TTC549 (cell line): Measurements from ENCODE around the gene SLC49A3.

Source experiments
- FAIRE-seq: peaks from 2 replicates; lab custom pipeline; 2012; peaks lifted over from hg19 to GRCh38; lab: Jason Lieb, UNC

SLC49A3 gene

GRCh38 chr4:665381-665750, 23.6 kb downstream of the SLC49A3 start:
- FAIRE-seq, result no peak

- no peak for FAIRE-seq
These were observed 24.2 kb downstream of the SLC49A3 start for GRCh38 chr4:664713-665231.

GRCh38 chr4:663438-664428, 25.2 kb downstream of the SLC49A3 start:
- no peak for FAIRE-seq

- no peak for FAIRE-seq
These were observed 25.9 kb downstream of the SLC49A3 start for GRCh38 chr4:663046-663437.

DNA sequence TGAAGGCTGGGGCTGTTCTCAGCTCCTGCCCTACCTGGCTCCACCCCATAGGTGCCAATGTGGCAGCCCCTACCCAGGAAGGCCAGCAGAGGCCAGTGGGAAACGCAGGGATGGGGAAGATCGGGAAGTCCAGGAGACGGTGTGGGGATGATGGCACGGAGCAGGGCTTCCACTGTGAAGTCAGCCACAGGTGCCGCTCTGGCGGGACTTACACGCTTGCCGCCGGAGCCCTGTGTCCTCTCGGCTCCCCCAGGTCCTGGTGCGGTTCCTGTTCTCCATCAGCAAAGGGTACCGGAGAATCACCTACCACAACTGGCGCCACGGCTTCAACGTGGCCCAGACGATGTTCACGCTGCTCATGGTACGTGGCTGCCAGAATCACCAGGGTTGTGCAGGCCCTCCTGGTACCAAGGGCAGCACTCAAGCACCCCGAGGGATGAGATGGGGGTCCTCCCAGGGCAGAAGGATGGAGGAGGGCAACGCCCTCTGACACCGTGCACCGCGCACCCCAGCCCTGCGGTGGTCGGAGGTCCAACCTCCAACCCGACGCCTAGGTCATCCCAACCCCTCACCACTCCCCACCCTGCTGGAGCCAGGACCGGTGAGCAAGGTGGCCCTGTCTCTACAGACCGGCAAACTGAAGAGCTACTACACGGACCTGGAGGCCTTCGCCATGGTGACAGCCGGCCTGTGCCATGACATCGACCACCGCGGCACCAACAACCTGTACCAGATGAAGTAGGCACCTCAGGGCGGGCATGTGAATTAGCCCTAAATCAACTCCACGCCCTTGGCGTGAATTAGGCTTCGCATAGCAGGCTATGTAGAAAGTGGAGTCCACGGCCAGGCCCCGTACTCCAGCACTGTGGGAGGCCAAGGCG, 26.8 kb downstream of the SLC49A3 start:
- no peak for FAIRE-seq

DNA sequence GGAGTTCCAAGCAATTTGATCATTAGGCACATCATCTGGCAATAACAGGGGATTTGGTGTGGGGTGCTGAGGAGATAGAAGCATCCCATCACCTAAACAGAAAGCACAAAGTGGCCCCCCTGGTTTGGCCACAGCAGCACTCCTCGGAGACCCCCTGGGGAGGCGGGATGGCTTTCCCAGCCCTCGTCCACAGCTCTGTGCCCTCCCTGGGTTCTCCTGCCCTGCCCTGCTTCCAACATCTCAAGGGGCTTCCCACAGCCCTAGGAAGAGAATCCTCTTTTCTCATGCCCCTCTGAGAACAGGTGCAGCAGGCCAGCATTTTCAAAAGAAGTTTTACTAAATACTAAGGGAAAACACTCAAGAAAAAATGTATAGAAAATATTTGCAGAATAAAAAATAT, 27.7 kb downstream of the SLC49A3 start:
- no peak for FAIRE-seq

DNA sequence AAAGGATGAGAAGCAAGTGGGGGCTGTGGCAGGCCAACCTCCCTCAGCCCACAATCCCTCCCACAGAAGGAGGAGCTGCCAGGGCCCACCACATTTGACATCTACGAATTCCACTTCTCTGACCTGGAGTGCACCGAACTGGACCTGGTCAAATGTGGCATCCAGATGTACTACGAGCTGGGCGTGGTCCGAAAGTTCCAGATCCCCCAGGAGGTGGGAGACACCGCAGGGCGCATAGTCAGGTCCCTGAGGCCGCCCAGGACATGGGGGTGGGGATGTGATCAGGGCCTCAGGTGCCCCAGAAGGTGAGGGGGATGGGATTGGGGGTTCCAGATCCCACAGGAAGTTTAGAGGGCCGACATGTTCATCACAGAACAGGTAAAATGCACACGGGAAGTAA, 28.6 kb downstream of the SLC49A3 start:
- FAIRE-seq, result no peak

- no peak for FAIRE-seq
These were observed 29.1 kb downstream of the SLC49A3 start for GRCh38 chr4:659851-660250.

- no peak for FAIRE-seq
These were observed 30.0 kb downstream of the SLC49A3 start for GRCh38 chr4:658681-659667.

- FAIRE-seq, result no peak
These were observed 30.9 kb downstream of the SLC49A3 start for GRCh38 chr4:657834-658667.

GRCh38 chr4:657338-657833, 31.6 kb downstream of the SLC49A3 start:
- no peak for FAIRE-seq

DNA sequence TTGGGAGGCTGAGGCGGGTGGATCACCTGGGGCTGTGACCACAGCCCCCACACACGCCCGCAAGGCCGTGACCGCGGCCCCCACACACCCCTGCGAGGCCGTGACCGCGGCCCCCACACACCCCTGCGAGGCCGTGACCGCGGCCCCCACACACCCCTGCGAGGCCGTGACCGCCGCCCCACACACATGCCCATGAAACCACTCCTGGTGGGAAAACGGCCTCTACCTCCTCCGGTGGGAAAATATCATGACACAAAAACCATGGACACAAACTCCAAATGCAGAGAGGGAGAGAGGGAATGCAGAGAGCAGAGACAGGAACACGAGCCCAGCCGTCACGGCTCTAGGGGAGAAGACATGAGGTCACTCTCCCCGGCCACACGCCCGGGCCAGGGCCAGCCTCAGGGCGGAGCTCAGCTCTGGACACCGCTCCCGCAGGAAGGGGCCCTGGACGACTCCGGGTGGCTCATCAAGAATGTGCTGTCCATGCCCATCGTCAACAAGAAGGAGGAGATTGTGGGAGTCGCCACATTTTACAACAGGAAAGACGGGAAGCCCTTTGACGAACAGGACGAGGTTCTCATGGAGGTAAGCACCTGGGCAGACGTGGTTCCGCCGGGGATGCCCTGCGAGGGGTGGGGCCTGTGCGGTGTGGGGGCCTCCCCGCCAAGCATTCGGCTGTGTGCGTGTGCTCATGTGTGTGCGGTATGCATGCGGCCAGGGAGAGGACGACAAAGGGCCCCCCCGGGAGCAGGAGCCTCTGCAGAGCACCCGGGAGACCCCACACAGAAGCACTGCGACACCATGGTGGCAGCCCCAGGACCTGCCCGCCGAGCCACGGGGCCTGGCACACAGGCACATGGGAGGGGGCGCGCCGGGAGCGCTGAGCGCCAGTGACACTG, 32.3 kb downstream of the SLC49A3 start:
- no peak for FAIRE-seq

- FAIRE-seq, result no peak
These were observed 33.3 kb downstream of the SLC49A3 start for GRCh38 chr4:655464-656151.

GRCh38 chr4:654871-655463, 34.0 kb downstream of the SLC49A3 start:
- no peak for FAIRE-seq

GRCh38 chr4:654503-654845, 34.5 kb downstream of the SLC49A3 start:
- no peak for FAIRE-seq

GRCh38 chr4:653831-654502, 35.0 kb downstream of the SLC49A3 start:
- FAIRE-seq, result no peak

DNA sequence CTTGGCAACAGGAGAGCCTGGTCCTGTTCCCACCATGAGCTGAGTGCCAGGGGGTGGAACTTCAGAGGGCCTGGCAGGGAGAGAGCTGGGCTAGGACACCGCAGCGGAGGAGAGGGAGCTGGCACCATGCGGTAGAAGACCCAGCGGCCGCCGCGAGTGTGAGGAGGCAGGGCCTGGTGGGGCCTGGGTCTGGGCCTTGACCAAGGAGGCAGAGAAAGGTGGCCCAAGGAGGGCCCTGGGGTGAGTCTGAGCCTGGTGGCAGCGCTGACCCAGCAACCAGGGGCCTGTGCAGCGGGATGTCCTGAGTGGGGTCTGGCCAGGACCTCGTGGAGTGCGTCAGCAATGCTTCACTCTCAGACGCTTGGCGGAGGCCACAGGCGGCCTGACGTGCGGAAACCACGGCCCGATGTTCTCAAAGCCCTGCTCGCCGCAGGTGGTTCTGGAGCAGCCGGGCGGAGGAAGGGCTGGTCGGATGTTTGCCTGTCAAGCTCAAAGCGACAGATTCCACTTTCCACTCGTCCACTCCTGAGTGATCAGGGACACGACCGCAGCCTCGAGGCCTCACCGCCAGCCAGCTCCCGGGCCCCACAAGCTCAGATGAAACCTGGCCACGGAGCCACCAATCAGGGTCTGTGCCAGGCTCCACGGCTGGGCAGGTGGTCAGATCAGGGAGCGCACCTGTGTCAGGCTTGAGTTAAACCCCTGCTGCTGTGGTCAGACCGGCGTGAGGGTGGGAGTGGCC, 35.7 kb downstream of the SLC49A3 start:
- no peak for FAIRE-seq
